GM19193 (cell line): ENCODE data around the gene CACNA2D3.

Experiments used
- POLR2A ChIP-seq: IDR thresholded peaks from 4 replicates; pipeline ENCODE4 v1.6.1; 2011; ENCODE audit not compliant: insufficient read depth, insufficient read length; ENCODE audit errors: extremely low read depth

CACNA2D3 gene

DNA sequence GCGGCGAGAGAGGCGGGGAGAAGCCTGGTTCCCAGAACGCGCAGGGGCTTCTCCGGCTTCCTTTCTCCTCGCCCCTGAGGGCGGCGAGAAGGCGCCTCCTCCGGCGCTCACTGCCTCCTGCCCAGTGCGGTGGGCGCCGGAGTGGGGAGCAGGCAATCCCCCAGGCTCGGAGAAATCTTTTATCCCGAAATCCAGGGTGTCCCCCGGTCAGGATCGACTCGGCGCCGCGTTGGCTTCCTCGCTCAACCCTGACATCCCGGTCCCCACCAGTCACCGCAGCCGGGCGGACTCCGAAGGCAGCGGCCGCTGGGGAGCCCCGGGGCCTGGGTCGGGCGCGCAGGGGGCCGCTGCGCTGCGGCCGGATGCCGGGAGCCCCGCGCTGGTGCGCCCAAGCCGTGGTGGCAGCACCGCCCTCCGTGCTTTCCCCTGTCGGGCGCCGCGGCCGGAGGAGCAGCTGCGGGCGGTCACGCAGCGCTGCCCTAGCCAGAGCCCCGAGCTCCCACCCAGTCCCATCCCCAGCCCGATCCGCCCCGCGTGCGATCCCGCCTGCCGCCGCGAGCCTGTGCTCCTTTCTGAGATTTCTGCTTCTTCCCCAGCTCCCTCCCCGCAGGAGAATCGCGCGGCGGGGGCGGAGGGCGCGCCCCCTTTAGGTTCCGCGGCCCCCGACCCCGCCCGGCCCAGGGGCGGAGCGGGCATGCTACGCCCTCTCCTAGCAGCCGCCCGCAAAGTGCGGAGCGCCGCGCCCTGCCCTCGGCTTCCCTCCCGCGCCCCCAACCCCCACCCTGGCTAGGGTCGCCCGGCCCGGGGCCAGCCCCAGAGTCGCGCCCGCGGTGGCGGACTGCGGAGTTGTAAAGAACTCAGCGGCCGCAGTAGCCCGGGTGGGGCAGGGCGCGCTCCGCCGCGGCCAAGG, 683 bp upstream of the CACNA2D3 start:
- TF ChIP-seq POLR2A = no peak

DNA sequence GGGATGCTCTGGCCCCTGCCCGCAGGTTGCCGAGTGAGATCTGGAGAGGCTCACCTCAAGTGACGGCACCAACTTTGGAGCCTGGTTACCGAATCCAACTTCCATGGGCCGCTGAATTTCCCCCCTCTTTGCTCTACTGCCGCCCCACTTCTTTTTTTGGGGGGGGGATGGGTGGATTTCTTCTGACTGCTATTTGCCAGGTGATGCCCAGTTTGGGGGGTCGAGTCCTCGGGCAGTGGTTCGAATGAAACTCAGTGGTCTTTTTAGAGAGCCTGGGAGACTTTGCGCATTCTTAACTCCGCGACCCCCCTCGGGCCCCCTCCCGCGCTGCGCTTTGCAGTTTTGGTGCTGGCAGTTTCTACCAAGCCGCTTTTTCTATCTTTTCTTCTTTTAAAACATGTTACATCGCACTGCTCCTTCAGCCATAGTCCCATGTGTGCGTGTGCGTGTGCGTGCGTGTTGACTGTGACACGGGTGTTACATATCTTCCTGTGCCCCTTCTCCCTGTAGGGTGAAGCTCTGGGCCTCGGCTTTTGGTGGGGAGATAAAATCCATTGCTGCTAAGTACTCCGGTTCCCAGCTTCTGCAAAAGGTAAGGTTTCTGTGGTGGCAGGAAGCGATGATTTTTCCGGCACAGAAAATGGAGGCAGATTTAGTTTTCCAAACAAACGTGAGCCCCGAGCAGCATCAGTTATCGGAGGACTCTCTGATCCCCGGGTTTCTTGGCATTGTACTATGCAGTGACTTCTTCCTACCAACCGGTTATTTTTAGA, 837 bp downstream of the CACNA2D3 start:
- TF ChIP-seq POLR2A = no peak

DNA sequence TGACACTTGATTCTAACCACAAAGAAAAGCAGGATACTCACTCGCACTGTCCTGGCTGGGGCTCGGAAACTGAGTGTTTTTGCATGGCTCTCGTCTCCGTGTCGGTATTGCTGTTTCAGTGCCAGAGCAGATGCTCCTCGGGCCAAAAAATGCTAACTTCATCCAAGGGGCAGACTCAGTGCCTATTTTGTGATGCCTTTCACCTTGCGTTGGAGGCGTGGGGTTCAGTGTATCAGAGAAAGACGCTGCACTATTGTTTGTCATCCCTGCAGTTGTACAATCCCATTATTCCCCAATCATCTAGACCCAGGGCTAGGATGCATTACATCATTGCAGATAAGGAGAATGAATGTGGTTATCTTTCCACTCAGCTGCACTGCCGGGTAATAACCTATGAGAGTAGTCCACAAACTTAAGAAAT, 1.4 kb downstream of the CACNA2D3 start:
- TF ChIP-seq POLR2A = no peak

DNA sequence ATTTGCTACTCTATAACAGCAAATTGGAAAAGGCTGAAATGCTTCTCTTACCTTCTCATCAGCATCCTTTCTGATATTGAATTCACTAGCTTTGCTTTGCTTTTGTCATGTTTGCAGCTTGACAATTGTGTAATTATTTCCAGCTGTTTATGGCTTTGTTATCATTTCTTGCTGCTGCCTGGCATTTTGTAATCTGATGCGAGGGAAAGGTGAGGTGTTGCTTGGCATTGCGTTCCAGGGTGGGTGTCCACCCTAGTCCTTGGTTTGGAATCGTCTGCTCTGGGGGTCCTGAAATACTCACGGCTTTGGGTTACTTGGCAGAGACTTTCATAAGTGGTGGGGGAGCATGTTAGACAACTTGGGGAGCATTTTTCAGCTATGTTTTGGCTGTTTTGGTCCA, 2.9 kb downstream of the CACNA2D3 start:
- TF ChIP-seq POLR2A = no peak

DNA sequence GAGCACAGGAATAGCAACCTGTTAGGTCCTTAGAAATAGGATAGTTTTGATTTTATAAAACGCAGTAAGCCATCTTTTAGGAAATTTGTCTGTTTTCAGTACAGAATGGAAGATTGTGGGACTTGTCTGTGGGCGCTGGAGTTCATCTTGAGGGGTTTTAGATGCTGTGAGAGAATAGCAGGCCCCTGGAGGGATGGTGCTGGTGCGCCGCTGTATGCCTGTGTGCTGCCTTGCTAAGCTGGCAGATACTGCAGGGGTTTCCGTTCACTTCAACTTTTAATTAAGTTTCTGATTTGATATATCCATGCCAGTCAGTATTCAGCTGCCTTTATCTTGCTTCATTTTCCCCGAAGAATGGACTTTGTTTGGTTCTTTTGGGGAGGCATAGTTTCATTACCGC, 4.2 kb downstream of the CACNA2D3 start:
- TF ChIP-seq POLR2A = no peak

DNA sequence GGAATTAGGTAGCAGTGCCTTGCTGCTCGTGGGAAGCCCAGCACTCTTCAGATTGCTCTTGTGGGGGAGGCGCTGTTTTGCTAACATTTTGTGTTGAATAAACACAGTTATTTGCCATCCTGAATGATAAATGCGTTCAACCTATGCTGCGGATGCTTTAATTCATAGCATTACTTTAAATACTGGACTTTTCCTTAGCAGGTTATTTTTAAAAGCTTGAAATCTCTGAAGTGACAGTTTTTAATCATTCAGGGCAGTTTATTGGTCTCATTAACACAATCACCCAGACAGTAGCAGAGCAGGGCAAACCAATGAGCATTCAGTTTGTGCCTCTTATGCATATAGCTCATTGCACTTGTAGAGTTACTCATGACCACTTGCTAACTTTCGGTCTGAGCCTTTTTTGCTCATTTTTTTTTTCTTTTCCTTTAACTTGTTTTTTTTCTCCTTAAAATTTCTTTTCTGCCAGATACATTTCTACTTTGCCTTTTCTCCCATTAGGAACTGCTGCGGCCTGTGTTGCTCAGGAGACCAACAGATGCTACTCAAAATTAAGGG, 5.2 kb downstream of the CACNA2D3 start:
- no peak for TF ChIP-seq POLR2A

DNA sequence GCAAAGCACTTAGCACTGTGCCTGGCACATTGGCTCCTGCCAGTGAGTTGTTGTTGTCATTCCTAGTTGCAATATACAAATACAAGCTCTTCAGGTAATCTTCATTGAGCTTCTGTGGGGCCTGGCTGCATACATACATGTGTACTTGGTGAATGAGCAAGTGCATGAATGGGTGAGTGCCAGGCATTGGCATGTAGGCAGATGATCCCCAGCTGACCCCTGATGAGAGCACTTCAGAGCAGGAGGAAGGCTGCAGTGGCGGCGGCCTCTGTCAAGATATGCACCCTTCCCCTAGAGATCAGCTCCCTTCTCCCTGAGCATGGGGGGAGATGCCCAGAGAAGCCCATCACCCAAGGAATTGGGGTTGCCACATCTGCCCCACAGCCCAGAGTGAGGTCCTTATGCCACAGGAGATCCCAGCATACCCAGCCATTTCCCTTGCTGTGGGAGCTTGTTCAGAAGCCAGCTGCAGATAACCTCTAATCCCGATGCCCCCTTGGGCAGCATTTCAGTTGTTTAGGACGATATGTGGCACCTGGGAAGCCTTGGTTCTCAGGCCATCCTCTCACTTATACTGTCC, 8.8 kb downstream of the CACNA2D3 start:
- TF ChIP-seq POLR2A = no peak

DNA sequence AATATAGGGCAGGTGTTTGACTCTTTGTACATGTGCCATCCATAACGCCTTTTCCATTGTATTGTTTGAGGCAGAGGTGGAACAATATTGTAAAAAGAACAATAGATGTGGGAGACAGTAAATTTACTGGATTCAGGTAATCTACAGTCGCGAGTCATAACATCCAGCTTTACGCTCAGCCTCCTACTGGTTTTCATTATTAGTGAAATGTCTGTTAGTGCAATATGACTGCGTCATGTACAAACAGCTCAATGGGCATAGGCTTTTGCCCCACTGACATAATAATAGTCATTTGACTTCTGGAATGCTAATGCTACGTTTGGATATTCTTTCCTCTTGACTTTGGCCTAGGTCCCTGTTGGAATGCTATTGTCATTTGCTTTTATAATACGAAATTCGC, 9.5 kb downstream of the CACNA2D3 start:
- TF ChIP-seq POLR2A = no peak

DNA sequence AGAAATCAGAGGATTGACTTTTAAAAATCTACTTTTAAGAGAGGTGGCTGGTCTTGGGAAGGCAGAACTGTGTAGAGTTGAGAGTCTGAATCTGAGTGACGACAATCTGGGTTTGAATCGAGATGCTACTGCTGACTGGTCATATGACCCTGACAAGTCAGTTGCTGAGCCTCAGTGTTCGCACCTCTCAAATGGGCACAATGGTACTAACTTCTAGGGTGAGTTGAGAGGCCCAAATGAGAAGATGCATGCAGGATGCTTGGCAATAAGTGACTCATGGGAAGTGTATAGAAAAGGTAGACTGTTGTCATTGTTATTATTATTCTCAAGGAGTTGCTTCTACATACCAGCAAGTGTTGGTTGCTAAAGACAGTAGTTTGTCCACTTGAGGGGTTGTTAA, 10.3 kb downstream of the CACNA2D3 start:
- no peak for TF ChIP-seq POLR2A

DNA sequence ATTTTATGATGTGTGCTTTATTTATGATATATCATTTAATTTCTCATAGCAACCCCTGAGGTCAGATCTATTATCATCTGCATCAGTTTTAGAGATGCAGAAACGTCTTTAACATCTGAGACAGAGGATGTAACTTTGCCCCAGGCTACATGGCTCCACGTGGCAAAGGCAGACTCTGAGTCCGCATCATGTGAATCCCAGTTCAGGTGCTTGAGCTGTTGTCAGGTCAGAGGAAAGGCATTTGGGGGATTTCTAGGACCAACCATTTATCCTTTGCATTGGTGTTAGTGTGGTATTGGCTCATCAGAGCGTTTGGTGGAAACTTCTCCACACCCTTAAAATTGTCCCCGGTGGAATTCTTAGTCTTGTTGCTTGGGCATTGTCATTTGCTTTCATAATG, 10.8 kb downstream of the CACNA2D3 start:
- TF ChIP-seq POLR2A = no peak

DNA sequence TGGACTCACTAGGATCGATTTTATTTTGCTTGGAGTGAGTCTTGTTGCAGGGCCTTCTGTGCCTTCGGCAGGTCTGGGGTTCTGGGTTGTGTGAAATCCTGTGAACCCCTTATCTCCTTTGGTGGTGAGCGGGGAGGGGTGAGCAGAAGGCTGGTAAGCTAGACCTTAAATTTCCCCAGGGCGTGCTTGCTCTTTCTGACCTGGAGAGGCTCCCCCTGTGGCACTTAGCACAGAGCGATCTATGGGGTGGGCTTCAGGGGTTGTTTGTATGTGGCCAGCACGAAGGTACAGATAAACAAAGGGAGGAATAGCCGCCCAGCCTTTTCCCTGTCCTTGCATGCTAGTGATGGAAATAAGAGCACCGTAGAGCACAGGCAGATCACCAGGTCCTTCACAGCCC, 11.8 kb downstream of the CACNA2D3 start:
- TF ChIP-seq POLR2A = no peak

DNA sequence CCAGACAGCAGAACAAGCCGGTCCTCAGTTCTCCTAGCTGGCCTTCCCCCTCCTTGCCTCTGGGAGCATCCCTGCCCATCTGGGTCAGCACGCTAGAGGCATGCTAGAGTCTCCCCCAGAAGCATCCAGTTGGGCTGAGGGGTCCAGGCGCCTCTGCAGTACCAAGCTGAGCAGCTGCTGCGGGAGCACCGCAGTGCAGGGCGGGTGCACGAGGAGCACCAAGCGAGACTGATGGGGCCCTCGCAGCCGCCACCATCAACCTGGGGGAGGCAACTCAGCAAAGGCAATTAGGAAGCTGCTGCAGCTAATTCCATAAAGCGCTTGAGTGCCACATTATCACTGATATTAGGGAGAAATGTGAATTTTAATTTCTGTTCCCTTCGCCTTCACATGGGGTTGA, 12.4 kb downstream of the CACNA2D3 start:
- no peak for TF ChIP-seq POLR2A

DNA sequence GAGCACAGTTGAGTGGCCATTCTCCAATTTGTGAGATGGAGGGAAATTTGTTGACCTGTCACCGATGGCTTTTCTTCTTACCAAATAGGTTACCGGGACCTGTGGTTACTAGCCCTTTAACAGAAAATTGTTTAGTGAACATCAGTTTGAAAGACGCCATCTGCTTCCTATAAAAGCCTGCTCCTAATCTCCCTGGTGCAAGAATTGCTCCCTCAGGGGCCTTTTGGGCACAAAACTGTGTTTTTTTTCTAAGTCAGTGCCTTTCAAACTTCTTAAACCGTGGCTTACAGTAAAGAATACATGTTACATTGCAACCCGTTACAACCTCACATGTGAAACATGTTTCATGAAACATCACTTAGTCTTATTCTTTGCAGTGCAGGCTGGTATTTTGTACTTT, 15.0 kb downstream of the CACNA2D3 start:
- no peak for TF ChIP-seq POLR2A

DNA sequence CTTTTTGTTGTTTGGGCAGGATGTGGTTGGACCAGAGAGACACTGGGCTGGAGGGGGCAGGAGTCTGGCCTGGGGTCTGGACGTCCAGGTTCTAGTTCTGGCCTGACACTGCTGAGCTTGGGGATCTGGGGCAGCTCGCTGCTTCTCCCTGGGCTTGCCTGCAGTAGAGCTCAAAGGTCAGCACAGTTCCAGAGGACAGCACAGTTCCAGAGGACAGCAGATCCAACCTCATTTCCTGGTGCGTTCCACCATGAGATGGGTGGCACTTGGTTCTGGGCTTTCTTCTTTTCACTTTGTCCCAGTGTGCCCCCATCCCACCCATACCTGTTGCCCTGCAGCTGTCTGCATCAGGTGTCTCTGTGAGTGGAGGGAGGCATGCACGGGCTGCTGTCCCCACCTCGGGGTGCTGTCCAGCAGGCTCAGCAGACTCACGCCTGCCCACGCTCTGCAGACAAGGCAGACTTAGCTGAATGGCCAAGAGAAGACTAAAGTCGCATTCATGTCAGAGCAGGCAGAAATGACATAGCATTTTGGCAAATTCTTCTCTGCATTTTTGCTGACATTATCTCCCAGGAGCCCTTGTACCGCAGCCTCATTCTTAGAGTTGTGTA, 16.7 kb downstream of the CACNA2D3 start:
- no peak for TF ChIP-seq POLR2A

DNA sequence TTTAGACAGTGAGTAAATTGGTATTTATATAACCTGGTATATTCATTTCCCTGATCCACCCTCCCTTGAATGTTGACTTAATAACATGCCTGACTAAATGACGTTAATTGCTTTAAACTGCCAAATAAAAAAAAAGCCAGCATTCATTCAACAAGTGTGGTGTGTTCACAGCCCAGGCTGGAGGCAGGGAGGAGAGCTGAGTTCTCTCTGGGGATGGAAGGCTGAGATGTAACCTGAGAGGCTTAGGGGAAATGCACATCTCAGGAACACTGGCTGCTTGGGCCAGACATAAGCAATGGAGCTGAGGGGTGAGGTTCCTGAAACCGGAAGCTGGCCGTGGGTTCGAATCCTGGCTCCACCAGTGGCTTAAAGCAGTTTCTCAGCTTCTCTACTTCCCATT, 17.3 kb downstream of the CACNA2D3 start:
- no peak for TF ChIP-seq POLR2A
